RWPE1 (cell line): ENCODE results near the gene HLCS.

Experiments
- CTCF ChIA-PET: fragments of 350-600 bp; sonication (Branson Sonifier 250); formaldehyde crosslinking; extraction: SDS; loops from one replicate; lab custom pipeline; 2021; lab: Yijun Ruan, JAX
- POLR2A ChIA-PET: fragments of 400-600 bp; formaldehyde crosslinking; extraction: SDS; loops from one replicate; lab custom pipeline; 2020; ENCODE audit warnings: antibody characterized with exemption; ENCODE audit not compliant: low non-redundant PET; lab: Yijun Ruan, JAX
- DNase-seq: peaks from one replicate; pipeline ENCODE4 v3.0.0; 2012; ENCODE audit warnings: low spot score
- H3K27ac ChIP-seq: fragments of 450-650 bp; 2 replicates; pipeline ENCODE4 v1.5.1; 2017
- TF ChIP-seq, protein P1 (sequence below): fragments of 450-650 bp; conservative IDR thresholded peaks from 2 replicates; pipeline ENCODE4 v1.5.1; 2017; ENCODE audit warnings: low read depth, mild to moderate bottlenecking

Gene HLCS

DNA sequence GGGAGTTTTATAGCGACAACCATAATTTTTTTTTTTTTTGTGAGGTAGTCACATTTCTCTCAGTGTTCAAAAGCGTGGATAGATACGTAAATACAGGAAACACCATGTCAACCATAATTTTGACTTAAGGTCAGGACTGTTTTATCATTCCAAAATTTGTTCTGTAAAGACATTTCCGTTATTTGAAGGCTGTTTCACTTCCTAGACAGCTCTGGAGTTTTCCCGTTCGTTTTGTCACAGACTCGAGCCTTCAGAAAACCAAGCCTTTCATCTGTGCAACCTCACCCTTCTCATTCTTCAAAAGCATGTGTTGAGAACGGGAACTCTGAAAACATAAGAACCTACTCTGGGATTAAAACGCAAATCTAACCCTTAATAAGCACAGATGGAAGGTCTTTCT, 249.6 kb downstream of the HLCS start:
- H3K27ac ChIP-seq, result no peak overlapping the region
- TF ChIP-seq, protein P1, sequence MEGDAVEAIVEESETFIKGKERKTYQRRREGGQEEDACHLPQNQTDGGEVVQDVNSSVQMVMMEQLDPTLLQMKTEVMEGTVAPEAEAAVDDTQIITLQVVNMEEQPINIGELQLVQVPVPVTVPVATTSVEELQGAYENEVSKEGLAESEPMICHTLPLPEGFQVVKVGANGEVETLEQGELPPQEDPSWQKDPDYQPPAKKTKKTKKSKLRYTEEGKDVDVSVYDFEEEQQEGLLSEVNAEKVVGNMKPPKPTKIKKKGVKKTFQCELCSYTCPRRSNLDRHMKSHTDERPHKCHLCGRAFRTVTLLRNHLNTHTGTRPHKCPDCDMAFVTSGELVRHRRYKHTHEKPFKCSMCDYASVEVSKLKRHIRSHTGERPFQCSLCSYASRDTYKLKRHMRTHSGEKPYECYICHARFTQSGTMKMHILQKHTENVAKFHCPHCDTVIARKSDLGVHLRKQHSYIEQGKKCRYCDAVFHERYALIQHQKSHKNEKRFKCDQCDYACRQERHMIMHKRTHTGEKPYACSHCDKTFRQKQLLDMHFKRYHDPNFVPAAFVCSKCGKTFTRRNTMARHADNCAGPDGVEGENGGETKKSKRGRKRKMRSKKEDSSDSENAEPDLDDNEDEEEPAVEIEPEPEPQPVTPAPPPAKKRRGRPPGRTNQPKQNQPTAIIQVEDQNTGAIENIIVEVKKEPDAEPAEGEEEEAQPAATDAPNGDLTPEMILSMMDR, result no peak
- ChIA-PET POLR2A (no interaction called here), CTCF (no interaction called here)
- no peak for DNase-seq

DNA sequence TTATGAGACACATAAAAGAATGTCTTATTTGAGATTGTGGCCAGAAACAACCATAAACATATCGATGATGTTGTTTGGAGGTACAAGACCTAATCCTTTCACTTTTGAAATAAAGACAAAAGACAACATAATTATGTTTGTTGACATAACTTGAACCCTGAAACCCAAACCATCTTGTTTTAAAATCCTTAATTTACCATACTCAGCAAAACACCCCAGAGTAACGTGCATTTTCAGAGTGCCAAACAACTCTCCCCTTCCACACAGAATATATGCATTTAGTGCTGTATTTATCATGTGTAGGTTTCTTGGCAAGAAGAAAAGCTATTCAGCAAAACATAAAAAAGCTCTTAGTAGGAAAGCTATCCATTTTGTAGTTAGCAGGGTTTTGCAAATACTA, 250.1 kb downstream of the HLCS start:
- CTCF ChIA-PET, result interaction anchor here (0.7 kb wide), 1 partner anchor 86 kb away, joined by 3 read pairs; no protein-coding TSS in a partner anchor
- POLR2A ChIA-PET, result no interaction called here
- no peak for DNase-seq
- TF ChIP-seq, protein P1, result no peak
- no peak overlapping the region for H3K27ac ChIP-seq

DNA sequence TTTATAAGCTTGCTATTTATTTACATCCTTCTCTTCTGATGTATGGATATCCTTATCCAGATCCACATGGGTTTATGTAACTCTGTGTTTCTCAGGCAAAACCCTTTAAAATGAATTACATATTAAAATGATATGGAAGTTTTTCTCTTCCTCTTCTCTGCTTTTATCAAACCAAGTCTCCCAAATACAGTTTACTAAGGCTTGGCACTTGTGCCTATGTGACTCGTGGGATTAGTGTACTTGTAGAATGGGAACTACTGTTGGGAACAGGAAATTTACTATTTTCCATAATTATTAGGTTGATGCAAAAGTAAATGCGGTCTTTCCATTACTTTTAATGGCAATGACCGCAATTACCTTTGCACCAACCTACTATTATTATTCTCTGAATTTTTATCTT, 252.7 kb downstream of the HLCS start:
- POLR2A ChIA-PET, result no interaction called here

DNA sequence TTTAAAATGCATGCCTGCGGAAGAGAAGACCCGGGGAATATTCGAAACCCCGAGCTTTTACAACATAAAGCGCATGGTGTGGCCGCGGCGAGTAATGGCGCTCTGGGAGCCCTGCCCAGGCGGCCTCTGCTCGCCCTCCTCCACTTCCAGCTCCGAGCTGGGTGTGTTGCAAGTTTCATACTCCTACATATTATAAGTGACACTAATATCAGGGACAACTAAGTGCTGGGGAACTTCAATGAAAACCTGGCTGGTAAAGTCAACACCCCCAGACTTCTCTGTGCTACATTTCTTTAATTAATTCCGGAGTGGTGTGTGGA, 255.8 kb downstream of the HLCS start:
- peak overlapping the region; percentile 94 for H3K27ac ChIP-seq
- TF ChIP-seq, protein P1, result no peak
- no peak for DNase-seq
- CTCF ChIA-PET, result no interaction called here
- POLR2A ChIA-PET, result no interaction called here

More for the DNA sequence above, 252.7 kb downstream of the HLCS start:
- no peak for DNase-seq
- H3K27ac ChIP-seq, result no peak overlapping the region
- CTCF ChIA-PET, result interaction anchor here (0.6 kb wide), 1 partner anchor 29 kb away, joined by 3 read pairs; no protein-coding TSS in a partner anchor
- TF ChIP-seq, protein P1, result no peak

DNA sequence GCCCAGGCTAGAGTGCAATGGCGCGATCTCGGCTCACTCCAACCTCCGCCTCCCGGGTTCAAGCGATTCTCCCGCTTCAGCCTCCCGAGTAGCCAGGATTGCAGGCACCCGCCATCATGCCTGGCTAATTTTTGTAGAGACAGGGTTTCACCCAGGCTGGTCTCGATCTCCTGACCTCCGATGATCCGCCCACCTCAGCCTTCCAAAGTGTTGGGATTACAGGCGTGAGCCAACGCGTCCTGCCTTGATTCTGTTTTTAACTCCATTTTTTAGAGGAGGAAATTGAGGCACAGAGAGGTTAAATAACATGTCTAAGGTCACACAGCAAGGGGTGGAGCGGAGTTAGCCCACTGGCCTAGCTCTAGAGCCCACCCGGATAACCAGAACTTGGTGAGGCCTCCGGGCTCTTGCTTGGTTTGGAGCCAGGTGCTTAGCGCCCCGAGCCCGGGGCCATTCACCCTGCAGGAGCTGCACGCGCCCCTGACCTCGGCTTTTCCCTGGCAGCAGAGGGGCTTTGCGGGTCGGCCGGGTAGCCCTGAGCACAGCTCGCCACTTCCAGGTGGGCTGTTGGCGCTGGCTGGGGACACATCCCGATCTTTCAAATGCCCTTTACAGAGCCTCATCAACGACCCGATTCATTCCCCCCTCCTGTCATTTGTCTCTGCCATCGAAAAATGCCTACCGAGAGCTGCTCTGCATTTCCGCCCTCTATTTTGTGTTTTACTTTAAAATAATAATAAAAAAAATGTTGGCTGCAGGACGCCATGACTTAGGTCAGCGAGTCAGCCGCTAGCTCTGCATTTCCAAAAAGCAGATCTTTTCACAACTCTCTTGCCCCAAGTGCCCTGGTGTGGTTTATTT, 256.4 kb downstream of the HLCS start:
- ChIA-PET POLR2A (no interaction called here), CTCF (interaction anchor here (0.7 to 1.5 kb wide), 2 partner anchors 10 to 1155 kb away, joined by 3 read pairs; no protein-coding TSS in a partner anchor)
- DNase-seq, result no peak
- TF ChIP-seq, protein P1, result no peak
- H3K27ac ChIP-seq, result peak overlapping the region; percentile 94

DNA sequence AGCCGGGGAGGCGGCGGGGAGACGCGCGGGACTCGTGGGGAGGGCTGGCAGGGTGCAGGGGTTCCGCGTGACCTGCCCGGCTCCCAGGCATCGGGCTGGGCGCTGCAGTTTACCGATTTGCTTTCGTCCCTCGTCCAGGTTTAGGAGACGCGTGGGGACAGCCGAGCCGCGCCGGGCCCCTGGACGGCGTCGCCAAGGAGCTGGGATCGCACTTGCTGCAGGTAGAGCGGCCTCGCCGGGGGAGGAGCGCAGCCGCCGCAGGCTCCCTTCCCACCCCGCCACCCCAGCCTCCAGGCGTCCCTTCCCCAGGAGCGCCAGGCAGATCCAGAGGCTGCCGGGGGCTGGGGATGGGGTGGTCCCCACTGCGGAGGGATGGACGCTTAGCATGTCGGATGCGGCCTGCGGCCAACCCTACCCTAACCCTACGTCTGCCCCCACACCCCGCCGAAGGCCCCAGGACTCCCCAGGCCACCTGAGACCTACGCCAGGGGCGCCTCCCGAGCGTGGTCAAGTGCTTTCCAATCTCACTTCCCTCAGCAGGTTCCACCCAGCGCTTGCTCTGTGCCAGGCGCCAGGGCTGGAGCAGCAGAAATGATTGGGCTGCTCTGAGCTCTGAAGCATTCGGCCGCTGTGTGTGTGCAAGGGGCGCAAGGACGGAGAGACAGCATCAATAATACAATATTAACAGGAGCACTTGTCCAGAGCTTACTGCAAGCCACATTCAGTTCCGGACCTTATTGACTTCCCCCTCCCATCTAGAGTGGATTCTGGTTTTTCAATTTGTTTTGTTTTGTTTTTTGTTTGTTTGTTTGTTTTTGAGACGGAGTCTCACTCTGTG, 257.2 kb downstream of the HLCS start:
- CTCF ChIA-PET, result interaction anchor here (0.6 to 1.5 kb wide), 3 partner anchors 9 to 1415 kb away, joined by 3 read pairs; no protein-coding TSS in a partner anchor
- no peak for DNase-seq
- POLR2A ChIA-PET, result no interaction called here
- TF ChIP-seq, protein P1, result no peak
- peak overlapping the region; percentile 94 for H3K27ac ChIP-seq
